Neutrophil (primary cell): ENCODE data around the gene CHRNA4.
"Not testable (repeated sequence)": the region's sequence is repeated elsewhere in the genome, so short reads cannot be mapped to it uniquely, and the experiment has no call there.

ENCODE experiments used
- H3K27ac ChIP-seq: fragments of 200-600 bp; sonication (generic); 2 replicates; pipeline ENCODE4 v1.5.1; 2016; ENCODE audit warnings: mild to moderate bottlenecking, moderate library complexity
- H3K27me3 ChIP-seq: fragments of 200-600 bp; sonication (generic); 2 replicates; pipeline ENCODE4 v1.6.0; 2016; ENCODE audit warnings: mild to moderate bottlenecking
- H3K36me3 ChIP-seq: fragments of 200-600 bp; sonication (generic); 2 replicates; pipeline ENCODE4 v1.5.1; 2017
- H3K4me1 ChIP-seq, 2 experiments: fragments of 200-600 bp in 1 of 2; sonication (generic) in 1 of 2; 1 replicate in 1 of 2; 2 replicates in 1 of 2; pipeline versions ENCODE4 v1.5.1 to v1.6.1; 2013 to 2016; ENCODE audit warnings: low read depth in 1 of 2, low read length in 1 of 2, mild to moderate bottlenecking in 1 of 2, moderate library complexity in 1 of 2; ENCODE audit not compliant: control insufficient read depth in 1 of 2, insufficient read depth in 1 of 2
- H3K4me3 ChIP-seq, 2 experiments: fragments of 200-600 bp in 1 of 2; sonication (generic) in 1 of 2; 1 replicate in 1 of 2; 2 replicates in 1 of 2; pipeline ENCODE4 v1.5.1; 2013 to 2016; ENCODE audit warnings: low read depth in 1 of 2, low read length in 1 of 2, mild to moderate bottlenecking in 1 of 2, moderate library complexity in 1 of 2
- H3K9me3 ChIP-seq: fragments of 200-600 bp; sonication (generic); 2 replicates; pipeline ENCODE4 v1.5.1; 2016
- TF ChIP-seq, protein P1 (sequence below): fragments of 200-600 bp; sonication (generic); IDR thresholded peaks from 2 replicates; pipeline ENCODE4 v1.5.1; 2016; ENCODE audit warnings: antibody characterized with exemption

CHRNA4 gene

DNA sequence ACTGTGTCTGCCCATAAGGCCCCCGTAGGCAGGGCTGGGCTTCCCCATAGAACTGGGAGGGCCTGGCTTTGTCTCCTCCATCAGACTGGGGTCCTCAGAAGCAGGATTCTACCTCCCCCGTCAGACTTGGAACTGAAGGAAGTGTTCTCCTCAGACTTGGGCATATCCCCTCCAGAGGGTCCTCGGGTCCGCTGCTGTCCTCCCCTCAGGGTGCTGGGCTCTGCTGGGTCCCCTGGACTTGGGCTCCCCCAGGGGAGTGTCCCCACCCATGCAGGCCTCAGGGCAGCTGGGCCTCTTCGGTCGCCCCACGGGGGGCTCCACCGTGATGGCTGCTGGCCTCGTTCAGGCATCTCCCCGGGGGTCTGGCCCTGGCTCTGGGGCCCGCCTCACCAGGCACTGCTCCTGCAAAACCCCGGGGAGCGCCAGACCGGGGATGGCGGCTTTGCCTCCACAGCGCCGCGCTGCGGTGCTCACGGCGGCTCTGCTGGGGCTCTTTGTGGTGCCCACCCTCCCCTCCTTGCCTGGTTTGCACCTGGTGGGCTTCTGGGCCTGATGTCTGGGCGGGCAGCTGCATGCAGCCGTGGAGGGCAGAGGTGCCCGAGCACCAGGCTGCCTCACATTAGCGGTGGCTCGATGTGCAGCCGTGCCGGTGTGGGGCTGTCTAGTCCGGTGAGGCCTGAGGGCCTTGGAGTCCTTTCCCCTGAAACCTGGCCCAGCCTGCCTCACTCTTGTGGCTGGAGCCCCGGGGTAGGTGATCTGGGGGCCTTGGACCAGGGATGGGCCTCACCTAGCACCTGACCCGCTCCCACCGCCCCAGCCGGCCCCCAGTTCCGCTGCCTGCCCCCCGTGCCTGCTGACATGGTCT is 54.2 kb downstream of the CHRNA4 start:
- Histone ChIP-seq H3K4me3 (no peak overlapping the region), H3K27me3 (no peaks in the 10 kb centered on the region), H3K27ac (no peak overlapping the region), H3K9me3 (no peaks in the 10 kb centered on the region), H3K36me3 (no peaks in the 10 kb centered on the region), H3K4me1 (no peaks in the 10 kb centered on the region)
- TF ChIP-seq, protein P1, sequence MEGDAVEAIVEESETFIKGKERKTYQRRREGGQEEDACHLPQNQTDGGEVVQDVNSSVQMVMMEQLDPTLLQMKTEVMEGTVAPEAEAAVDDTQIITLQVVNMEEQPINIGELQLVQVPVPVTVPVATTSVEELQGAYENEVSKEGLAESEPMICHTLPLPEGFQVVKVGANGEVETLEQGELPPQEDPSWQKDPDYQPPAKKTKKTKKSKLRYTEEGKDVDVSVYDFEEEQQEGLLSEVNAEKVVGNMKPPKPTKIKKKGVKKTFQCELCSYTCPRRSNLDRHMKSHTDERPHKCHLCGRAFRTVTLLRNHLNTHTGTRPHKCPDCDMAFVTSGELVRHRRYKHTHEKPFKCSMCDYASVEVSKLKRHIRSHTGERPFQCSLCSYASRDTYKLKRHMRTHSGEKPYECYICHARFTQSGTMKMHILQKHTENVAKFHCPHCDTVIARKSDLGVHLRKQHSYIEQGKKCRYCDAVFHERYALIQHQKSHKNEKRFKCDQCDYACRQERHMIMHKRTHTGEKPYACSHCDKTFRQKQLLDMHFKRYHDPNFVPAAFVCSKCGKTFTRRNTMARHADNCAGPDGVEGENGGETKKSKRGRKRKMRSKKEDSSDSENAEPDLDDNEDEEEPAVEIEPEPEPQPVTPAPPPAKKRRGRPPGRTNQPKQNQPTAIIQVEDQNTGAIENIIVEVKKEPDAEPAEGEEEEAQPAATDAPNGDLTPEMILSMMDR: no peak

DNA sequence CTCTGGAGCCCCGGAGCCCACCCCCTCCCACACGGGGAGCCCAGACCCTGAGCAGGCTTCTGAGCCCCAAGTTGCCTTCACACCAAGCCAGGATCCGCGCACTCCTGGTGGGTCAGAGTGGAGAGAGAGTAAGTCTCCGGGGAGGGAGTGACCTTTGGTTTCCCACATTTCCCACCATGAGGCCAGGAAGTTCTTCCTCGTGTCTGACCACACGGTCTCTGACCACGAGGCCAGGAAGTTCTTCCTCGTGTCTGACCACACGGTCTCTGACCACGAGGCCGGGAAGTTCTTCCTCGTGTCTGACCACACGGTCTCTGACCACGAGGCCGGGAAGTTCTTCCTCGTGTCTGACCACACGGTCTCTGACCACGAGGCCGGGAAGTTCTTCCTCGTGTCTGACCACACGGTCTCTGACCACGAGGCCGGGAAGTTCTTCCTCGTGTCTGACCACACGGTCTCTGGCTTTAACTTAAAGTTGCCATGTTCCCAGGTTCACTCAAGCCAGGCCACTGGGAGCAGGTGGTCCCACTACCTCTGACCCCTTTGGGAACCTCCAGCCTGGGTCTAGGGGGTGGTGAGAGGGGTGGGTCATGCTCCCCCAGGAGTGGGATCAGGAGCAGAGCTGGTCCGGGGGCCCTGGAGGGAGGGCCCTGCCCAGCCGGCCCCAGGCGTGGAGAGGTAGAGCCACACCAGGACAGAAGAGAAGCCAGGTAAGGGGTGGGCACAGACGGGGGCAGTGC is 55.0 kb downstream of the CHRNA4 start:
- not testable (repeated sequence) for H3K36me3 ChIP-seq, H3K27ac ChIP-seq, H3K9me3 ChIP-seq, H3K4me3 ChIP-seq, H3K27me3 ChIP-seq, H3K4me1 ChIP-seq

DNA sequence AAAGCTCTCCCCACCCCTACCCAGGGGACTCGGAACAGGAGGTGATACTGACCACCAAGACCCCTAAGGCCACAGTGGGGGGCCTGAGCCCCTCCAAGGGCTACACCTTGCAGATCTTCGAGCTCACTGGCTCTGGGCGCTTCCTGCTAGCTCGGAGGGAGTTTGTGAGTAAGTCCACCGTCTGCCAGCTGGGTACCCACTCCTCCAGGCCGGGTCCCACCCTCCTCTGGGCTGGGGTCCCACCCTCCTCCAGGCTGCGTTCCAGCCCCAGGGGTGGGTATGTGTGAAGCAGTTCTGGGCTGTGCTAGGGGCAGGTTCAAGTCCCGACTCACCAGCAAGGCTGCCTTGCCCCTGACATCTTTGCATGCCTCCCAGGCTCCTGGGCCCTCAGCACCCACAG is 55.8 kb downstream of the CHRNA4 start:
- no peak overlapping the region for H3K27ac ChIP-seq
- no peaks in the 10 kb centered on the region for H3K4me1 ChIP-seq
- peaks cover 6% of the 10 kb centered on the region for H3K27me3 ChIP-seq
- TF ChIP-seq, protein P1: no peak
- H3K9me3 ChIP-seq: no peaks in the 10 kb centered on the region
- H3K36me3 ChIP-seq: no peaks in the 10 kb centered on the region
- no peak overlapping the region for H3K4me3 ChIP-seq

DNA sequence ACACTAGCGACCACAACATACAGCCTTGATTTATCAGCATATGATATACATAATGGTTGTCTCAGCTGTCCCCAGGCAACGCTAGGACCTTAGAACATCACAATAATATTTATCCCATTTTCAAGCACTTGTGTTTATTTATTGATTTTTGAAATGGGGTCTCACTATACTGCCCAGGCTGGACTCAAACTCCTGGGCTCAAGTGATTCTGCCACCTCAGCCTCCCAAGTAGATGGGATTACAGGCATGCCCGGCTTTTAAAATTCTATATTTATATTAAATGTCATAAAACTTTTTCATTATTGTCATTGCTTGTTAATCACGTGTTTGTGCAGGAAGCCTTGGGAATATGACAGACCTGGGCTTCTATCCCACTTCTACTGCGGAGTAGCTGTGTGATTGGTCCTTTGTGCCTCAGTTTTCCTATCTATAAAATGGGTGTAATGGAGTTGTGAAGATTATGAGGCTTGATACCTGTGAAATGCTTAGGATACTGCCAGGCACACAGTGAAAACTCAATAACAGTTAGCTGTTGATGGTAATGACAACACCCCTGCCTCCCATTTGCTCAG is 58.0 kb downstream of the CHRNA4 start:
- H3K9me3 ChIP-seq: no peaks in the 10 kb centered on the region
- H3K36me3 ChIP-seq: no peaks in the 10 kb centered on the region
- H3K27ac ChIP-seq: no peak overlapping the region
- no peak overlapping the region for H3K4me3 ChIP-seq
- H3K4me1 ChIP-seq: no peaks in the 10 kb centered on the region
- TF ChIP-seq, protein P1: no peak
- H3K27me3 ChIP-seq: peaks cover 15% of the 10 kb centered on the region

DNA sequence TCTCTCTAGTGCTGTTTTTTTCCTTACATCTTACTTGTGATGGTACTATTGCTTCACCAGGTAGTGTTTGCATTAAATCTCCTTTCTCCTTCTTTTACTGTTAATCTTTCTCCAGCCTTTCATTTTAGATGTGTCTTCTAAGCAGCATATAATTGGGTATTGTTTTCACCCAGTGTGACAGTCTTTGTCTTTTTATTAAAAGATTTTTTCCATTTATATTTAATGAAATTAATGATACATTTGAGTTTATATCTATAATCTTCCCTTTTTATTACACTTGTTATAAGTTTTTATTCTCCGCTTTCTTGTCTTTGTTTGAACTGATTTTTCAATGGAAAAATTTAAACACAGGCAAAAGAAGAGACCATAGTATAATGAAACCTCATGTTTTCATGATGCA is 59.5 kb downstream of the CHRNA4 start:
- Histone ChIP-seq H3K4me1 (no peaks in the 10 kb centered on the region), H3K4me3 (no peak overlapping the region), H3K9me3 (no peaks in the 10 kb centered on the region), H3K36me3 (no peaks in the 10 kb centered on the region), H3K27me3 (peaks cover 29% of the 10 kb centered on the region), H3K27ac (no peak overlapping the region)
- TF ChIP-seq, protein P1: no peak
